HepG2 (cell line): ENCODE measurements around the gene CARS1. TPM values are rescaled to one million over a fixed set of nuclear protein-coding genes. Genes with fewer than 3 reads are reported as not detected.

Experiments used
- ATAC-seq: fragments of 200-7000 bp; cut with Tn5 transposase; 3 replicates; pipeline ENCODE4 v1.9.1; 2020; ENCODE audit warnings: mild to moderate bottlenecking, moderate library complexity
- BruUV-seq: library from RNA; stranded (reverse); fragments of 400-500 nt; replicated peaks from 2 replicates; lab custom pipeline; 2021; lab: Mats Ljungman, UMichigan
- CTCF ChIA-PET: fragments of 300-600 bp; formaldehyde crosslinking; extraction: SDS; loops from one replicate; lab custom pipeline; 2021; ENCODE audit warnings: low total read pairs, inconsistent platforms, low intra/inter-chr PET ratio; lab: Yijun Ruan, JAX
- POLR2A ChIA-PET: fragments of 350-600 bp; sonication (Branson Sonifier 250); formaldehyde crosslinking; loops from one replicate; lab custom pipeline; 2020; ENCODE audit warnings: antibody characterized with exemption, inconsistent platforms; lab: Yijun Ruan, JAX
- DNase-seq: peaks from one replicate; pipeline ENCODE4 v3.0.0-alpha.2; 2015; ENCODE audit warnings: low spot score
- FAIRE-seq: peaks from 3 replicates; lab custom pipeline; 2011; peaks lifted over from hg19 to GRCh38; lab: Jason Lieb, UNC
- H2AFZ ChIP-seq: one replicate; pipeline ENCODE4 v1.6.1; 2011; ENCODE audit warnings: low read length, inconsistent platforms
- H3K27ac ChIP-seq: fragments of 300-600 bp; 3 replicates; pipeline ENCODE4 v1.8.0; 2011; ENCODE audit warnings: mixed run types, mild to moderate bottlenecking, mixed read lengths, low read length, inconsistent platforms; ENCODE audit not compliant: insufficient read depth; ENCODE audit errors: extremely low read length
- H3K27me3 ChIP-seq, 2 experiments: fragments of 200-600 bp in 1 of 2; 2 replicates in 1 of 2; 3 replicates in 1 of 2; pipeline versions ENCODE4 v1.6.0 to v1.8.0; 2011; ENCODE audit warnings: low read length in 2 of 2, mild to moderate bottlenecking in 2 of 2, moderate library complexity in 2 of 2, inconsistent platforms in 1 of 2; ENCODE audit not compliant: insufficient read depth in 2 of 2, control insufficient read depth in 1 of 2
- H3K36me3 ChIP-seq, 2 experiments: fragments of 200-600 bp in 1 of 2; replicated peaks in 1 of 2; 2 replicates in 1 of 2; 3 replicates in 1 of 2; pipeline versions ENCODE4 v1.5.1 to v1.8.0; 2011; ENCODE audit warnings: low read length in 2 of 2, inconsistent platforms in 1 of 2; ENCODE audit not compliant: insufficient read depth in 2 of 2, control insufficient read depth in 1 of 2
- H3K4me1 ChIP-seq: 2 replicates; pipeline ENCODE4 v1.5.1; 2012; ENCODE audit warnings: low read length, inconsistent platforms; ENCODE audit not compliant: insufficient read depth
- H3K4me2 ChIP-seq: 2 replicates; pipeline ENCODE4 v1.6.0; 2011; ENCODE audit warnings: low read depth, low read length, inconsistent platforms
- H3K4me3 ChIP-seq, 3 experiments: fragments of 200-600 bp in 1 of 3; sonication (generic), shearing (Covaris generic) in 1 of 3; replicated peaks in 1 of 3; 2 replicates each; pipeline ENCODE4 v1.5.1; 2011 to 2016; ENCODE audit warnings: low read length in 3 of 3, inconsistent platforms in 2 of 3, low read depth in 2 of 3, mild to moderate bottlenecking in 2 of 3, control low read depth in 1 of 3, mixed read lengths in 1 of 3; ENCODE audit not compliant: insufficient read depth in 1 of 3
- H3K79me2 ChIP-seq: one replicate; pipeline ENCODE4 v1.6.1; 2011; ENCODE audit warnings: low read length, inconsistent platforms; ENCODE audit not compliant: insufficient read depth
- H3K9ac ChIP-seq: 2 replicates; pipeline ENCODE4 v1.6.0; 2011; ENCODE audit warnings: mild to moderate bottlenecking, low read depth, low read length, inconsistent platforms; ENCODE audit not compliant: insufficient read depth
- H3K9me3 ChIP-seq: 2 replicates; pipeline ENCODE4 v1.5.1; 2012; ENCODE audit warnings: mild to moderate bottlenecking, low read length
- H4K20me1 ChIP-seq: 2 replicates; pipeline ENCODE4 v1.6.0; 2011; ENCODE audit warnings: inconsistent platforms, mild to moderate bottlenecking, low read length, moderate library complexity; ENCODE audit not compliant: insufficient read depth
- ELF3 ChIP-seq: IDR thresholded peaks from 2 replicates; pipeline ENCODE4 v1.6.1; 2016; ENCODE audit warnings: missing genetic modification reagents, missing compliant biosample characterization
- KDM5A ChIP-seq: fragments of 200-600 bp; sonication (generic); IDR thresholded peaks from 2 replicates; pipeline ENCODE4 v1.7.0; 2018; ENCODE audit warnings: antibody characterized with exemption, mild to moderate bottlenecking, low read length, borderline replicate concordance
- MTF2 ChIP-seq: sonication (generic); formaldehyde crosslinking; IDR thresholded peaks from 2 replicates; pipeline ENCODE4 v1.5.0; 2020; ENCODE audit warnings: missing genetic modification reagents, borderline replicate concordance
- MYC ChIP-seq: sonication (generic); formaldehyde crosslinking; IDR thresholded peaks from 2 replicates; pipeline ENCODE4 v1.9.0; 2021; ENCODE audit warnings: missing genetic modification reagents, borderline replicate concordance
- PHF5A ChIP-seq: IDR thresholded peaks from one replicate; pipeline ENCODE4 v1.6.1; 2018; ENCODE audit warnings: low read depth, missing genetic modification reagents; ENCODE audit not compliant: unreplicated experiment
- RFXAP ChIP-seq: sonication (generic); formaldehyde crosslinking; IDR thresholded peaks from 2 replicates; pipeline ENCODE4 v1.4.0; 2020; ENCODE audit warnings: missing genetic modification reagents, borderline replicate concordance
- ZFY ChIP-seq: sonication (generic); formaldehyde crosslinking; IDR thresholded peaks from 2 replicates; pipeline ENCODE4 v1.4.0; 2020; ENCODE audit warnings: missing genetic modification reagents
- ZNF572 ChIP-seq: sonication (generic); formaldehyde crosslinking; IDR thresholded peaks from 2 replicates; pipeline ENCODE4 v1.5.1; 2020; ENCODE audit warnings: mild to moderate bottlenecking, missing genetic modification reagents
- WGBS: methylation state at CpG from one replicate; pipeline ENCODE4 v1.1.6; 2017; ENCODE audit warnings: low lambda C conversion rate; 5-methylcytosine and 5-hydroxymethylcytosine counted together
- in situ Hi-C: cut with HindIII; loops from 2 replicates; pipeline ENCODE4 v1.10.0; 2017; ENCODE audit warnings: low pct_unique_long_range_greater_than_20kb; ENCODE audit not compliant: extremely low pct_ligation_motif_present
- intact Hi-C: fragments of 100-400 bp; cut with micrococcal nuclease; formaldehyde crosslinking; loops from one replicate; pipeline ENCODE4 v1.10.0; 2022; ENCODE audit not compliant: unreplicated experiment
- polyA plus RNA-seq, 8 experiments: library from polyadenylated mRNA; depleted of rRNA in 3 of 8; stranded (reverse) in 7 of 8; unstranded in 1 of 8; fragments of >200 nt; fragmentation: Illumina TruSeq in 4 of 8; extraction: Trizol in 4 of 8; gene quantifications; 2 replicates each; pipeline versions ENCODE4 v1.2.1 to v1.2.3, GENCODE V29; 2011 to 2016; ENCODE audit warnings: low read depth in 4 of 8, missing spikeins in 1 of 8, mixed read lengths in 1 of 8; ENCODE audit not compliant: insufficient read depth in 1 of 8
- total RNA-seq, 5 experiments: library from RNA; depleted of rRNA; stranded (reverse); fragments of >200 nt; fragmentation: Illumina TruSeq; extraction: Trizol; gene quantifications; 2 replicates each; pipeline ENCODE4 v1.2.3, GENCODE V29; 2016; ENCODE audit warnings: low read depth in 1 of 5
- TF ChIP-seq, protein P1 (sequence below): sonication (generic); formaldehyde crosslinking; IDR thresholded peaks from 2 replicates; pipeline ENCODE4 v1.8.0; 2022; ENCODE audit warnings: missing genetic modification reagents, low read depth, mild to moderate bottlenecking, borderline replicate concordance
- TF ChIP-seq, protein P2 (sequence below): sonication (generic); formaldehyde crosslinking; IDR thresholded peaks from 2 replicates; pipeline ENCODE4 v1.4.0; 2020; ENCODE audit warnings: mild to moderate bottlenecking, missing genetic modification reagents
- TF ChIP-seq, protein P3 (sequence below): sonication (generic); formaldehyde crosslinking; IDR thresholded peaks from 2 replicates; pipeline ENCODE4; 2020; ENCODE audit warnings: missing genetic modification reagents, mild to moderate bottlenecking, borderline replicate concordance

The CARS1 gene
- total and polyA plus RNA-seq, 2 of the 13 experiments (the other 11 are each of a cell fraction or from before 2014, with no cell fraction given) = 33.8 to 47.0 TPM

DNA sequence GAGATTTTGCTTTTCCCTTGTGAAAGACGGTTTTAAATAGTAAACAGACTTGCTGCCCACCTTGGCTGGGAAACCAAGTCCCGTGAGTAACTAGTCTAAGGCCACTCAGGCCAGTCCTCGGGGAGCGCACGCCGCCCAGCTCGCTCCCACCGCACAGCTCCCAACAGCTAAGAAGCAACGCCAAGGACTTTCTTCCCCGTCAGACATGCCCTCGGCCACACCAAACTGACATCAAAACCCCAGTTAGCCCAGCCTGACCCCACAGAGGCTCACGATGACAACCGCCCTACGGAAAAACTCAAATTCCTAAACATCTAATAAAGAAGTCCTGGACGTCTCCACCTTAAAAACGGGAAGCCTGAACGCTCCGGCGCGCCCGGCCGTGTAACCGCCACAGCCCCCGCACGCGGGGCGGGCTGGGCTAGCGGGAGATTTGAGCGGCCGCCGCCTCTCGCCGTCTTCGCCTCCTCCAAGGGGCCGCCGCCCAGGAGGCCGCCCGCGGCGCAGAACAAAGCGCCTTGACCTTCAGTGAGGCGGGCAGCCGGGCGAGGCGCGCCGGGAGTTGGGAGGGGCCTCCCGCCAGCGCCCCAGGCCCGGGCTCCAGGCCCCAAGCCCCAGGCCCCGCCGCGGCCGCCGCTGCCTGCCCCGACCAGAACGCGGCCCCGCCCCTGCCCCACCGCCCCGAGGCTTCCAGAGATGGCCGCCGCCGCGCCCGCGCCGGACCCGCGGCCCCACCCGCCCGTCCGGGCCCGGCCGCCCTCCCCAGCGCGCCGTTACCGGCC is 65.6 kb downstream of the CARS1 start (continued):
- TF ChIP-seq RFXAP (peak; percentile 16; the same call in 1 of the 2 replicates), KDM5A (peak; percentile 9; the same call in 1 of the 2 replicates), ZFY (CRISPR knock-in tag) (peak; percentile 89)

DNA sequence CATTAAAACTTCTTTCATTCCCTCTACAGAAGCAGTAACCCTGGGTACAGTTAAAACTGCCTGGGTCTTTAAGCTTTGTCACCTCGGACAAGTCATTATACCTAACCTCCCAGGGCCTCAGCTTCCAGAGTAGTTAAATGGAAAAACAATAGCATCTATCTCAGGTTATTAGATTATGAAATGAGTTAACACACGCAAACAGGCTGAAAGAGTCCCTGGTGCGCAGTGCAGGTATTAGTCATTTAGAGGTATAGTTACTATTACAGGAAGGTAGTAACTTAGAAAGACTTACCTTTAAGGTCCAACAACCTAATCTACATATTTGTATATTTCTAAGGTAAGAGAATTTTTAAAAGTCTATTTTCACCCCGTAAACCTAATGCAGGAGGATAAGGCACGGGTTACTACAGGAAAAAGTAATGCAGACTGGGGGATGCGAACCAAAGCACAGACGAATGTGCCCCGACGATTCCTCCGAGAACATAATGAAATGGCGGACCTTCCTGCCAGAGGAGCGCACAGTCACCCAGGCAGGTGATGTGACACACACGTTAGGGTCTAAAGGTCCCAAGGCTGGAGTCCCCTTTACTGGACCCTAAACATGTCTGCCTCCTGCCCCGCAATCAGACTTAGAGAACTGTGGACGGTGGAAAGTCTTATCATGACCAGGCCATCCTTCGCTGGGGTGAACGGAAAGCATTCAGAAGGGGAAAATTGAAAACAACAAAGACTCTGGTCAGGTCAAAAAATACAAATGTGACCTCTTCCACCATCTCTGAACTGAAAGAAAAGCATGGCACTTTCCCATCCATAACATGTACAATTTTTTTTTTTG is 66.4 kb downstream of the CARS1 start:
- FAIRE-seq = peak; percentile 60
- intact Hi-C loops = no loop called here
- POLR2A ChIA-PET = interaction anchor here (1.3 to 1.7 kb wide), 2 partner anchors 10 to 62 kb away, joined by 4 to 6 read pairs; partner anchors contain the start of gene PHLDA2
- TF ChIP-seq MYC (CRISPR knock-in tag) (peak; percentile 21; the same call in 1 of the 2 replicates), ELF3 (CRISPR knock-in tag) (no peak), MTF2 (CRISPR knock-in tag) (no peak), PHF5A (no peak), ZNF572 (CRISPR knock-in tag) (no peak)
- TF ChIP-seq, protein P1, sequence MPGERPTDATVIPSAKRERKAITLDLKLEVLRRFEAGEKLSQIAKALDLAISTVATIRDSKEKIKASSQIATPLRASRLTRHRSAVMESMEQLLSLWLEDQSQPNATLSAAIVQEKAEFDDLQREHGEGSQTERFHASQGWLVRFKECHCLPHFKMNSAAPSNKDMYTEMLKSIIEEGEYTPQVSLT (CRISPR knock-in tag) = no peak
- TF ChIP-seq, protein P2, sequence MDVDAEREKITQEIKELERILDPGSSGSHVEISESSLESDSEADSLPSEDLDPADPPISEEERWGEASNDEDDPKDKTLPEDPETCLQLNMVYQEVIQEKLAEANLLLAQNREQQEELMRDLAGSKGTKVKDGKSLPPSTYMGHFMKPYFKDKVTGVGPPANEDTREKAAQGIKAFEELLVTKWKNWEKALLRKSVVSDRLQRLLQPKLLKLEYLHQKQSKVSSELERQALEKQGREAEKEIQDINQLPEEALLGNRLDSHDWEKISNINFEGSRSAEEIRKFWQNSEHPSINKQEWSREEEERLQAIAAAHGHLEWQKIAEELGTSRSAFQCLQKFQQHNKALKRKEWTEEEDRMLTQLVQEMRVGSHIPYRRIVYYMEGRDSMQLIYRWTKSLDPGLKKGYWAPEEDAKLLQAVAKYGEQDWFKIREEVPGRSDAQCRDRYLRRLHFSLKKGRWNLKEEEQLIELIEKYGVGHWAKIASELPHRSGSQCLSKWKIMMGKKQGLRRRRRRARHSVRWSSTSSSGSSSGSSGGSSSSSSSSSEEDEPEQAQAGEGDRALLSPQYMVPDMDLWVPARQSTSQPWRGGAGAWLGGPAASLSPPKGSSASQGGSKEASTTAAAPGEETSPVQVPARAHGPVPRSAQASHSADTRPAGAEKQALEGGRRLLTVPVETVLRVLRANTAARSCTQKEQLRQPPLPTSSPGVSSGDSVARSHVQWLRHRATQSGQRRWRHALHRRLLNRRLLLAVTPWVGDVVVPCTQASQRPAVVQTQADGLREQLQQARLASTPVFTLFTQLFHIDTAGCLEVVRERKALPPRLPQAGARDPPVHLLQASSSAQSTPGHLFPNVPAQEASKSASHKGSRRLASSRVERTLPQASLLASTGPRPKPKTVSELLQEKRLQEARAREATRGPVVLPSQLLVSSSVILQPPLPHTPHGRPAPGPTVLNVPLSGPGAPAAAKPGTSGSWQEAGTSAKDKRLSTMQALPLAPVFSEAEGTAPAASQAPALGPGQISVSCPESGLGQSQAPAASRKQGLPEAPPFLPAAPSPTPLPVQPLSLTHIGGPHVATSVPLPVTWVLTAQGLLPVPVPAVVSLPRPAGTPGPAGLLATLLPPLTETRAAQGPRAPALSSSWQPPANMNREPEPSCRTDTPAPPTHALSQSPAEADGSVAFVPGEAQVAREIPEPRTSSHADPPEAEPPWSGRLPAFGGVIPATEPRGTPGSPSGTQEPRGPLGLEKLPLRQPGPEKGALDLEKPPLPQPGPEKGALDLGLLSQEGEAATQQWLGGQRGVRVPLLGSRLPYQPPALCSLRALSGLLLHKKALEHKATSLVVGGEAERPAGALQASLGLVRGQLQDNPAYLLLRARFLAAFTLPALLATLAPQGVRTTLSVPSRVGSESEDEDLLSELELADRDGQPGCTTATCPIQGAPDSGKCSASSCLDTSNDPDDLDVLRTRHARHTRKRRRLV (CRISPR knock-in tag) = 0 out of 2 replicates have a peak, but pooled peaks have one; percentile 61
- TF ChIP-seq, protein P3, sequence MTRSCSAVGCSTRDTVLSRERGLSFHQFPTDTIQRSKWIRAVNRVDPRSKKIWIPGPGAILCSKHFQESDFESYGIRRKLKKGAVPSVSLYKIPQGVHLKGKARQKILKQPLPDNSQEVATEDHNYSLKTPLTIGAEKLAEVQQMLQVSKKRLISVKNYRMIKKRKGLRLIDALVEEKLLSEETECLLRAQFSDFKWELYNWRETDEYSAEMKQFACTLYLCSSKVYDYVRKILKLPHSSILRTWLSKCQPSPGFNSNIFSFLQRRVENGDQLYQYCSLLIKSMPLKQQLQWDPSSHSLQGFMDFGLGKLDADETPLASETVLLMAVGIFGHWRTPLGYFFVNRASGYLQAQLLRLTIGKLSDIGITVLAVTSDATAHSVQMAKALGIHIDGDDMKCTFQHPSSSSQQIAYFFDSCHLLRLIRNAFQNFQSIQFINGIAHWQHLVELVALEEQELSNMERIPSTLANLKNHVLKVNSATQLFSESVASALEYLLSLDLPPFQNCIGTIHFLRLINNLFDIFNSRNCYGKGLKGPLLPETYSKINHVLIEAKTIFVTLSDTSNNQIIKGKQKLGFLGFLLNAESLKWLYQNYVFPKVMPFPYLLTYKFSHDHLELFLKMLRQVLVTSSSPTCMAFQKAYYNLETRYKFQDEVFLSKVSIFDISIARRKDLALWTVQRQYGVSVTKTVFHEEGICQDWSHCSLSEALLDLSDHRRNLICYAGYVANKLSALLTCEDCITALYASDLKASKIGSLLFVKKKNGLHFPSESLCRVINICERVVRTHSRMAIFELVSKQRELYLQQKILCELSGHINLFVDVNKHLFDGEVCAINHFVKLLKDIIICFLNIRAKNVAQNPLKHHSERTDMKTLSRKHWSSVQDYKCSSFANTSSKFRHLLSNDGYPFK (CRISPR knock-in tag) = peak; percentile 39; the same call in 1 of the 2 replicates

More for the DNA sequence above, 66.4 kb downstream of the CARS1 start:
- H3K4me3 ChIP-seq = peak overlapping the region; percentile 89 to 96 (median 90)
- H2AFZ ChIP-seq = no peak overlapping the region
- H4K20me1 ChIP-seq = peaks cover 48% of the 10 kb centered on the region
- H3K27me3 ChIP-seq = no peaks in the 10 kb centered on the region; a peak in 2 of 5 replicates
- DNase-seq = peak; percentile 77
- H3K4me2 ChIP-seq = peak overlapping the region; percentile 88
- BruUV-seq = TSS peak; percentile 47
- peaks cover 43% of the 10 kb centered on the region for H3K4me1 ChIP-seq
- WGBS = under 1% methylated on average over 17 of the region's 17 CpGs
- no peaks in the 10 kb centered on the region for H3K9me3 ChIP-seq
- CTCF ChIA-PET = no interaction called here
- H3K27ac ChIP-seq = peak overlapping the region; percentile 97
- H3K36me3 ChIP-seq = peaks cover 3 to 5% of the 10 kb centered on the region in 2 experiments; a peak in 3 of 5 replicates
- in situ Hi-C loops = no loop called here
- peaks cover 59% of the 10 kb centered on the region for H3K79me2 ChIP-seq
- peak; percentile 59 for ATAC-seq
- H3K9ac ChIP-seq = peak overlapping the region; percentile 93
